NCI-H1048 (cell line): ENCODE results near the gene SKI.
"Not testable (repeated sequence)": the region's sequence is repeated elsewhere in the genome, so short reads cannot be mapped to it uniquely, and the experiment has no call there.

Source experiments
- DNase-seq: peaks from one replicate; lab custom pipeline; 2025; lab: John Stamatoyannopoulos, UW

SKI gene

GRCh38 chr1:2294033-2294724 is 66.1 kb downstream of the SKI start:
- DNase-seq: no peak

- DNase-seq: no peak
Observed at GRCh38 chr1:2294725-2295078, 66.6 kb downstream of the SKI start.

- no peak for DNase-seq
Observed at GRCh38 chr1:2295526-2295925, 67.4 kb downstream of the SKI start.

GRCh38 chr1:2296211-2296610 is 68.1 kb downstream of the SKI start:
- not testable (repeated sequence) for DNase-seq

DNA sequence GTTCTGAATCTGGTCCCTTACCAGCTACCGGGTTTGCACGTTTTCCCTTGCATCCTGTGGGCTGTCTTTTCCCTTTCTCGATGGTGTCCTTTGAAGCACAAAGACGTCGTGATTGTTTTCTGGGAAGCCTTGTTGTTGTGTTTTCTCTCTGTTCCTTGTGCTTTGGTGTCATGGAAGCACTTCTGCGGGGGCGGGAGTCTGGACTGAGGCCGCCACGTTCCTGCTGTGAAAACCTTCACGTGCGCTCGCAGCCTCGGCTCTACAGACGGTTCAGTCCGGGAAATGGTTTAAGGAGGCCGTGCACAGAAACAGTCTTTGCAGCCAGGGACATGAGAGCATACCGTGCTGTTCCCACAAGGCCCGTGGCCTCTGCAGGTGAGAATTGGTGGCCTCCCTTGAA is 68.5 kb downstream of the SKI start:
- DNase-seq: no peak

DNA sequence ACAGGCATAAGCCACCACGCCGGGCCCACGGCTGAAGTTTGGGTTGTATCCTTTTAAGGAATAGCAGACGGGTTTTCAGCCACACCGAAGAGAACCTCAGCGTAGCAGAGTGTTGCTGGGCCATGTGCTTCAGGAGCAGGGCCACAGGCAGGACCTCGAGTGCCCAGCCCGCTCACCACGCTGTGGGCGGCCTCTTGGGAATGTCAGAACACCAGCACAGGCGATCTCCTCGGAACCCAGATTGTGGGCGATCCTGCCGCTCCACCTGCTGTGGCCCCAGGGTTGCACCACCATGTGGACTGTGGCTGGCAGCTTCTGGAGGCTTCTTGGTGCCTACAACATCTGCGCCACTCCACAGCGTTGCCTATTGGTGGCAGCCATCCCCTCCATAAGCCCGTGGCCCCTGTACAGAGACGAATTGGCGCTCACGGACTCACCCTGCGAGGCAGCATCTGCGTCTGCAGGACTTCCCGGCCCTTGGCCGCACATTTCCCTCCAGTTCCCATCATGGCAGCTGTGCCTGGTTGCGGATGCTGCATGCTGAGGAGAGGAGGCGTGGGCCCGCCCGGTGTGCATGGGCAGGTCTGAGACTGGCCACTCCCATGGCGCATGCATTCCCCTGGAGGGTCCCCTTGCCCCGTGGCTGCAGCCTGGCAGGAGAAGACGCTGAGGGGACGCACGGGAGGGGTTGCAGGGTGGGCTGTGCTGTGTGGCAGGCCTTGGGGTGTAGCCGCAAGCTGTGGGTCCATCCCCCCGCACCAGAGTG is 69.3 kb downstream of the SKI start:
- DNase-seq: no peak

DNA sequence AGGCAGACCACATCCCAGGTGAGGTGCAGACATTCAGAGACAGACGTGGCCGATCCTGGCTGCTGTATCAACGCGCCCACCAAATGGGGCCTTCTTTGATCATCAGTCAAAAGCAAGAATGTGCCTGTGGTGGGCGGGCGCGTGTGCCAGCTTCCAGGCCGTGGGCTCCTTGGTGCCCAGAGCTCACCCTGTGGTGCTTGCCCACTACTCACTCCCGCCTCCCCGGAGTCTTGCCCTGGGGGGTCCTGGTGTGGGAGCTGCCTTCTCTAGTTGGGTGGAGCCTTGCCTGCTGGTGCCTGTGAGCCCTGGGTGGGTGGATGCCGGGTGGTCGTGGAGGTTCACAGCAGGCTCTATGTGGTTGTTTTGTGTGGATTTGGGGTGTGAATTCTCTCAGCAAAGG is 70.6 kb downstream of the SKI start:
- DNase-seq: no peak

- DNase-seq: no peak
Observed at GRCh38 chr1:2299131-2299627, 71.1 kb downstream of the SKI start.

DNA sequence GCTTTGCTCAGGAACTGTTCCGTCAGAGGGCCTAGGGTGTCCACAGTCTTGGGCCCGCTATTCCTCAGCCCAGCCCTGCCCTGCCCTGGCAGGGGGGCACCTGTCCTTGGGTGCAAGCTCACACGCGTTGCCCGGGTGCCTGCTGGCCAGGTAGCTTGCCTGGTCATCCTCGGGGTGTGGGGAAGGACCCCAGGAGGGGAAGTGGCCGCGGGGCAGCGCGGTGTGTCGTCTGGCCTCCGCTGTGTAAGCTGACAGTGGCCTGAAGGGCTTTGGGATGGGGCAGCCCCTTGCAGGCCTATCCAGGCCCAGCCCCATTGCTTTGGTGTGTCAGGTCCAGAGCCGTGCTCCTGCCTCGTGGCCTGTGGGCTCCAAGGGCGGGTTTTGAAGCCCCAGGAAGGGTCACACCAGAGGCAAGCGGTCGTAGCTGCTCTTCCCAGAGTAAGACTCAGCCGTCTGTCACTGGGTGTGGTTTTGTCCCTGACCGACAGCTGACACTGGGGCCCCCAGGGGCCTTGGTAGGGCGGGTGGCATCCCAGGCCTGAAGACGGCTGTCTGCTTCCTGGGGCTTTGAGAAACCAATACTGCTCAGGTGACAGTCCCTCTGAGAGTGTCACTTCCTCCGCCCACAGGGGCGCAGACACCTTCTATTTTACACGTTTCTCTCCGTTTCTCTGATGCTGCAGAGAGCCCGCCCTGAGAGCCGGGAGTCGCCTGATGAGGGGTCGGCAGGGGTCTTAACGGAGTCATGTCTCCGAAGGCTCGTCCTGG is 72.1 kb downstream of the SKI start:
- DNase-seq: no peak

DNA sequence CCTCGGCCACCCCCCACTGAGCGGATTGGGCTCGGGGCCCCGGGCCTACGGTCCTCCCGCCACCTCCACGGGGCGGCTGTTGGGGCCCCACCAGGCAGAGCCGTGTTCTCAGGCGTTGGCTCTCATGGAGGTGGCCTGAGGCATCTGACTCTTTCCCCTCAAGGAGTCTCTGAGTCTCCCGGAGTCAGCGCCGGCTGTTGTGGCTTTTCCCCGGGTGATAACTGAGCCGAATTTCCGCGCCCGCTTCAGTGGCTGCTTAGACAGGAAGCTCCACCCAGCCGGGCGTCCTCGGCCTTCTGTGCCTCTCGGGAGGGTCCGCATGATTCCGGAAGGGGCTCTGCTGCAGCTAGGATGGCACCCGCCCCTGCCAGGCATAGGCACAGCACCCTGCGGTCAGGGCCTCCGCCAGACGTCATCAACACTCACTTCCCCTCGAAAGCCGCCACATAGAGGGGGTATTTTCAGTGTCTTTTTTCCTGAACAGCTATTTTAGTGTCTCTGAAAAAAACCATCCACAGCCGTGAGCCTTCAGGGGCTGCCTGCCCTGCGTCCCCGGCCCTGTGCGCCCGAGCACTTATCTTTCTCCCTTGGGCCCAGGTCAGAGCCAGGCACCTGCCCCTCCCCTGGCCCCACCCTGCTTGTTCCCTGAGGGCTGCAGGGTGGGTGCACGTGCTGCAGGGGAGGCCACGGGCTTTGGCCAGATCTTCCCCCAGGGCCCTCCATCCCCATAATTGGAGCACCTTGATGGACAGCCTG is 72.9 kb downstream of the SKI start:
- no peak for DNase-seq

GRCh38 chr1:2301607-2302291 is 73.6 kb downstream of the SKI start:
- DNase-seq: no peak

DNA sequence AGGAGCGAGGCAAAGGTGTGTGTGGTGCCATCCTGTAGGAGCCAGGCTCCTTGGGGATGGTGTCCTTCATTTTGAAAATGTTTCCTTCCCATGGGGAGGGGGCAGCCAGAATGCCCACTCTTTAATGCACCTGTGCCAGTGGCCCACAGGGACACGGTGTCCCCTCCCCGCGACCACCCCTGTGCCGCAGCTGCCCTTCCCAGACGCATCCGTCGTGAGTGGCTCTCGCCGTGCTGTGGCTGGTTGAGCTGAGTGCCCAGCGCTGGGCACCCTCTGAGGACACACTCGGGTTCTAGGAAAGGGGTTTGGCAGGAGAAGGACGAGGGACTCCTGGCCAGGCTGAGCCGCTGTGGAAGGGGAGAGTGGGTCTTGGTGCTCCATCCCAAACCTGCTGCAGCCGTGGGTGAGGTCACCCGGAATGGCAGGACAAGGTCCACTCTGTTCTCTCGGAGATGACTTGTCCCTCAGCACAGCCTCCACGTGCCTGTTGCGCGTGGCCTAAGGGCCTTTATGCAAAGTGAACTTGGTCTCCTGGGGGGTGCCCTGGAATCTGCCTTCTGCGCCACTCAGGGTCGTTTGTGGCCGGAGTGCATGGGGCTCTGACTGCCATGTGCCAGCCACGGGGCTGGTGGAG is 74.3 kb downstream of the SKI start:
- DNase-seq: no peak

DNA sequence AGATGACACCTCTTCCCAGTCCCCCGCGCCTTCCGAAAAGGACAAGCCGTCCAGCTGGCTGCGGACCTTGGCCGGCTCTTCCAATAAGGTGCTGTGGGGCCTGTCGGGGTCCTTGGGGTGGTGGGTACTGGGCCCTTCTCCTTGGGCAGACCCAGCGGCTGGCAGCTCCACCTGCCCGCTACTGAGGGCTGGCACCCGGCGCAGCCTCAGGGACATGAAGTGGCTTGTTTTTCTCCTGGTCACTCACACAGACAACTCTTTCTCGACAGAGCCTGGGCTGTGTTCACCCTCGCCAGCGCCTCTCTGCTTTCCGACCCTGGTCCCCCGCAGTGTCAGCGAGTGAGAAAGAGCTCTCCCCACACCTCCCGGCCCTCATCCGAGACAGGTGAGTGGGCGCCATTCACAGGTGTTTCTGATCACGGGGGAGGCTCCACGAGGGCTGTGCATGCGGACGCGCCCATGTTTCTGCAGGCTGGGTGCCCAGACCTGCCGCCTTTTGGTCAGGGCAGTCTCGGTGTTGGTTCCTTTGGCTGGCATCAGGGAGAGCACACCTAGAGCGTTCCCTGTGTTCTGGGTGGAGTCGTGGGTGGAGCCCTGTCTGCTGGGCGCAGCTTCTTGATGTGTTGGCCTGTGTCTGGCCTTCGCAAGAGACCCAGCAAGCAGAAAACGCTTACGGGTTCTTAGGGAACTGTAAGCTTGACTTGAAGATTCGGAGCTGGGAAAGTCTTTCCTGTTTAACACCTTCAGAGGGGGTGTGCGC is 75.1 kb downstream of the SKI start:
- no peak for DNase-seq

DNA sequence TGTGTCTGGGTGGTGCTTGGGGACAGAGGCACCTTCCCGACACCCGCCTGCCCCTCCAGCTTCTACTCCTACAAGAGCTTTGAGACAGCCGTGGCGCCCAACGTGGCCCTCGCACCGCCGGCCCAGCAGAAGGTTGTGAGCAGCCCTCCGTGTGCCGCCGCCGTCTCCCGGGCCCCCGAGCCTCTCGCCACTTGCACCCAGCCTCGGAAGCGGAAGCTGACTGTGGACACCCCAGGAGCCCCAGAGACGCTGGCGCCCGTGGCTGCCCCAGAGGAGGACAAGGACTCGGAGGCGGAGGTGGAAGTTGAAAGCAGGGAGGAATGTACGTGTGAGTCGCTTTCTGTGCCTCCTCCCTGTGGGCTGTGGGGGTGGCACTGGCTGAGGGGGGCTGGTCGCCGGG is 75.7 kb downstream of the SKI start:
- no peak for DNase-seq

GRCh38 chr1:2304282-2304681 is 76.2 kb downstream of the SKI start:
- no peak for DNase-seq

DNA sequence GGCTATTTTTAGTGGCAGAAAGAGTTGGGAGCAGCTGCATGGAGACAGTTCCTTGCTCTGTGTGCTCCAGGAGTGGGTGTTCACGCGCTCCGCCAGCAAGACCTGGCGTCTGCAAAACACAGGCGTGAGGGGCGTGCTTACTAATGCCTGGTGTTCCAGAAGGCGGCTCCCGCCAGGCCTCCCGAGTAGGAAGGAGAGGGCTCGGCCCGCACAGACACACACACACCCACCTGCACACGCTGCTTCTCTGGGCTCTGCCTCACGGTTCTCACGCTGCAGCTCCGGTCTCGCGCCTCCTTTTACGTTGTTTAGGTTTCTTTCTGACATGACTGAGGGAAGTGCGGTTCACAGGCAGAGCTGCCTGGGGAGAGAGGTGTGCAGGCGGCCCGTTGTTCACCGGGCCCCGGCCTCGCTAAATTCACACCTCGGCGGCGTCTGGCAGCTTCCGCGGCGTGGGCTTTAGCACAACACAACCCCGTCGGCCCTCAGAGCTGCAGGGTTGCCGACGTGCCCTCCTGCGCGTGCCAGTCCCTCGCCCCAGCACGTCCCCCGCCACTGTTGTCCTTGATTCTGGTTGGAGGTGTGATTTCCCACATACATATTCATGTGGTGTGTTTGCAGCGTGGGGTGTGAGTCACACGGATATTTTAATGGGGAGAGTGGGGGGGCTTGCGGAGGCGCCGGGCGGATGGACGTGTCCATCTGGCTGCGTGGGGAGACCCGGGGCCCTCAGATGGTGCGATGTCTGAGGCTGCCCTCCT is 77.0 kb downstream of the SKI start:
- DNase-seq: no peak

DNA sequence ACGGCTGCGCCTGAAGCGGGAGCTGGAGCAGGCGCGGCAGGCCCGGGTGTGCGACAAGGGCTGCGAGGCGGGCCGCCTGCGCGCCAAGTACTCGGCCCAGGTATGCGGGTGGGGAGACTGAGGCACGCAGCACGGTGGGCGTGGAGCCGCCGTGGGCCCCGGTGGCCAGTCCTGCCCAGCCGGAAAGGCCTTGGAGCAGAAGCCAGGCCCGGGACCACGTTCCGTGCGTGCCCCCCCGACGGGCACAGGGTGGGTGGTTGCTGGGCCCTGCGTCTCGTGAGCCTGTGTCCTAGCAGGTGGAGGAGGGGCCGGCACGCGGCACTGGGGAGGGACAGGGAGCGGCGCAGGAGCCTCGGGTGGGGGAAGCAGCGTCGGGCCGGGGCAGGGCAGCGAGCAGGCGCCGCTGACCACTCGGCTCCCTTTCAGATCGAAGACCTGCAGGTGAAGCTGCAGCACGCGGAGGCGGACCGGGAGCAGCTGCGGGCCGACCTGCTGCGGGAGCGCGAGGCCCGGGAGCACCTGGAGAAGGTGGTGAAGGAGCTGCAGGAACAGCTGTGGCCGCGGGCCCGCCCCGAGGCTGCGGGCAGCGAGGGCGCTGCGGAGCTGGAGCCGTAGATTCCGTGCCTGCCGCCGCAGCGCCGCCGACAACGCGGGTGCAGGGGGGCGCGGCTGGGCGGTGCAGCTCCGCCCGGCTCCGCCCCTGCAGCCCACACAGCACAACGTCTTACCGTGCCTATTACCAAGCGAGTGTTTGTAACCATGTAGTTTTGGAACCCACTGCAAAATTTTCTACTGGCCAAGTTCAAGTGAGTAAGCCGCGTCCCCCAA is 78.2 kb downstream of the SKI start:
- no peak for DNase-seq

- no peak for DNase-seq
Observed at GRCh38 chr1:2307064-2307605, 79.0 kb downstream of the SKI start.
